HG03354 (cell line): ENCODE measurements around the gene GALNT12.
A peak's percentile ranks its signal among the peaks of the same experiment; 100 is the strongest.

ENCODE experiments used
- ATAC-seq: cut with Tn5 transposase; IDR thresholded peaks from one replicate; pipeline ENCODE4 v1.9.1; 2021; ENCODE audit warnings: mild to moderate bottlenecking; ENCODE audit not compliant: unreplicated experiment, poor library complexity, severe bottlenecking

GALNT12 gene

GRCh38 chr9:98826716-98827115, 19.2 kb downstream of the GALNT12 start:
- no peak for ATAC-seq

GRCh38 chr9:98829766-98830165, 22.3 kb downstream of the GALNT12 start:
- ATAC-seq = no peak

- ATAC-seq = no peak
These were observed 23.1 kb downstream of the GALNT12 start for GRCh38 chr9:98830554-98830953.

GRCh38 chr9:98831696-98832095, 24.2 kb downstream of the GALNT12 start:
- ATAC-seq = no peak

GRCh38 chr9:98832768-98833089, 25.3 kb downstream of the GALNT12 start:
- no peak for ATAC-seq

GRCh38 chr9:98833090-98833956, 25.9 kb downstream of the GALNT12 start:
- ATAC-seq = no peak

GRCh38 chr9:98834386-98834785, 26.9 kb downstream of the GALNT12 start:
- no peak for ATAC-seq

- ATAC-seq = no peak
These were observed 28.7 kb downstream of the GALNT12 start for GRCh38 chr9:98836206-98836605.

- no peak for ATAC-seq
These were observed 30.0 kb downstream of the GALNT12 start for GRCh38 chr9:98837516-98837915.

GRCh38 chr9:98838155-98838867, 30.8 kb downstream of the GALNT12 start:
- no peak for ATAC-seq

GRCh38 chr9:98838868-98839565, 31.5 kb downstream of the GALNT12 start:
- no peak for ATAC-seq

- ATAC-seq = no peak
These were observed 32.3 kb downstream of the GALNT12 start for GRCh38 chr9:98839724-98840123.

GRCh38 chr9:98842510-98842909, 35.0 kb downstream of the GALNT12 start:
- no peak for ATAC-seq

- no peak for ATAC-seq
These were observed 38.6 kb downstream of the GALNT12 start for GRCh38 chr9:98846081-98846480.

- no peak for ATAC-seq
These were observed 39.4 kb downstream of the GALNT12 start for GRCh38 chr9:98846879-98847278.

- ATAC-seq = peak; percentile 93
These were observed 41.1 kb downstream of the GALNT12 start for GRCh38 chr9:98848450-98849149.

- no peak for ATAC-seq
These were observed 42.1 kb downstream of the GALNT12 start for GRCh38 chr9:98849563-98849962.

- ATAC-seq = no peak
These were observed 43.6 kb downstream of the GALNT12 start for GRCh38 chr9:98850851-98851729.
